MM.1S (cell line): ENCODE results near the gene KSR2.

ENCODE experiments used
- DNase-seq: peaks from one replicate; pipeline ENCODE4 v3.0.0-alpha.2; 2015
- H2AFZ ChIP-seq: fragments of 300-600 bp; sonication (generic); 2 replicates; pipeline ENCODE4 v1.6.0; 2016; ENCODE audit warnings: antibody characterized with exemption, low read length
- H3F3A ChIP-seq: fragments of 300-600 bp; sonication (generic); 2 replicates; pipeline ENCODE4 v1.6.1; 2016; ENCODE audit warnings: mild to moderate bottlenecking, antibody characterized with exemption, low read length, moderate library complexity, mixed read lengths; ENCODE audit not compliant: insufficient read depth
- H3K27ac ChIP-seq: fragments of 300-600 bp; sonication (generic); 2 replicates; pipeline ENCODE4 v1.5.1; 2016; ENCODE audit warnings: mild to moderate bottlenecking, low read length
- H3K27me3 ChIP-seq: fragments of 300-600 bp; sonication (generic); replicated peaks from 2 replicates; pipeline ENCODE4 v1.6.0; 2016; ENCODE audit warnings: low read length; ENCODE audit not compliant: insufficient read depth
- H3K36me3 ChIP-seq: fragments of 300-600 bp; sonication (generic); replicated peaks from 2 replicates; pipeline ENCODE4 v1.6.1; 2016; ENCODE audit warnings: mild to moderate bottlenecking, low read length, mixed read lengths; ENCODE audit not compliant: insufficient read depth
- H3K4me1 ChIP-seq: fragments of 300-600 bp; sonication (generic); 2 replicates; pipeline ENCODE4 v1.6.1; 2016; ENCODE audit warnings: low read length, mixed read lengths
- H3K4me2 ChIP-seq: fragments of 300-600 bp; sonication (generic); 2 replicates; pipeline ENCODE4 v1.6.0; 2016; ENCODE audit warnings: low read depth, low read length
- H3K4me3 ChIP-seq: fragments of 300-600 bp; sonication (generic); 2 replicates; pipeline ENCODE4 v1.5.1; 2016; ENCODE audit warnings: low read length, mixed read lengths
- H3K79me2 ChIP-seq: fragments of 300-600 bp; sonication (generic); 2 replicates; pipeline ENCODE4 v1.6.1; 2016; ENCODE audit warnings: mixed run types, low read length, mixed read lengths
- H3K9ac ChIP-seq: fragments of 300-600 bp; sonication (generic); 2 replicates; pipeline ENCODE4 v1.6.1; 2016; ENCODE audit warnings: low read length, mixed read lengths
- H3K9me2 ChIP-seq: fragments of 300-600 bp; sonication (generic); replicated peaks from 2 replicates; pipeline ENCODE4 v1.6.1; 2016; ENCODE audit warnings: mild to moderate bottlenecking, low read length, mixed read lengths; ENCODE audit not compliant: insufficient read depth
- H3K9me3 ChIP-seq: fragments of 300-600 bp; sonication (generic); replicated peaks from 2 replicates; pipeline ENCODE4 v1.6.1; 2016; ENCODE audit warnings: mild to moderate bottlenecking, low read length, mixed read lengths; ENCODE audit not compliant: insufficient read depth
- H4K20me1 ChIP-seq: fragments of 300-600 bp; sonication (generic); 2 replicates; pipeline ENCODE4 v1.6.1; 2016; ENCODE audit warnings: mild to moderate bottlenecking, low read length, moderate library complexity, mixed read lengths; ENCODE audit not compliant: insufficient read depth
- CTCF ChIP-seq: fragments of 300-600 bp; sonication (generic); IDR thresholded peaks from 2 replicates; pipeline ENCODE4 v1.5.1; 2016; ENCODE audit warnings: antibody characterized with exemption, low read length, mixed read lengths
- EZH2 ChIP-seq: fragments of 300-600 bp; sonication (generic); optimal IDR thresholded peaks from 2 replicates; pipeline ENCODE3; 2017; ENCODE audit warnings: low read depth, mild to moderate bottlenecking, antibody characterized with exemption, low read length, mixed read lengths
- EZH2phosphoT487 ChIP-seq: fragments of 300-600 bp; sonication (generic); IDR thresholded peaks from 2 replicates; pipeline ENCODE4 v1.6.1; 2018; ENCODE audit warnings: antibody characterized with exemption, low read length

Gene KSR2

GRCh38 chr12:117869551-117869950 lies 99.2 kb downstream of the KSR2 start:
- no peaks in the 10 kb centered on the region for H3K9me2 ChIP-seq
- no peaks in the 10 kb centered on the region for H3K36me3 ChIP-seq
- H3K27ac ChIP-seq = no peak overlapping the region
- H3K9me3 ChIP-seq = no peaks in the 10 kb centered on the region
- no peaks in the 10 kb centered on the region for H3K79me2 ChIP-seq
- no peak for DNase-seq
- H2AFZ ChIP-seq = no peak overlapping the region
- TF ChIP-seq EZH2 (no peak), EZH2phosphoT487 (no peak), CTCF (no peak)
- no peaks in the 10 kb centered on the region for H3K4me1 ChIP-seq
- no peaks in the 10 kb centered on the region for H3F3A ChIP-seq
- no peaks in the 10 kb centered on the region for H3K27me3 ChIP-seq
- H4K20me1 ChIP-seq = no peaks in the 10 kb centered on the region
- no peak overlapping the region for H3K4me2 ChIP-seq
- H3K4me3 ChIP-seq = no peak overlapping the region
- no peak overlapping the region for H3K9ac ChIP-seq

DNA sequence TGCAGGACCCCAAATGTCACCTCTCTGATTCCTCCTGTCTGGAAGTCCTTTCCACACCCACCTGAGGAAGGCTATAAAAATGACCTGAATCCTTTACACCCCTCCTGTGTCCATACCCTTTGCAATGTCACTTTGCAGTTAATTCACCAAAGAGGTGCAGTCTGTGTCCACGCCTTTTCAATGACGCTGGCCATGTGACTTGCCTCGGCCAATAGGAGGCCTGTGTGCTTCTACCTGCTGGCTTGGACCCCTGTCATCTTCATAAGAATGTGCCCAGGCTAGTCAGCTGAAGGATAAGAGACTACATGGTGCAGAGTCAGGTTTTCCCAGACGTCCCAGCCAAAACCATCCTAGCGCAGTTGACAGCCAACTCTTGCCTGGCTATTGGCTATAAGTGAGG lies 101.4 kb downstream of the KSR2 start:
- no peaks in the 10 kb centered on the region for H3K79me2 ChIP-seq
- no peaks in the 10 kb centered on the region for H3K27me3 ChIP-seq
- DNase-seq = no peak

GRCh38 chr12:117865505-117865904 lies 103.3 kb downstream of the KSR2 start:
- H3K9me2 ChIP-seq = no peaks in the 10 kb centered on the region
- no peaks in the 10 kb centered on the region for H3F3A ChIP-seq
- H3K4me2 ChIP-seq = no peak overlapping the region
- H3K36me3 ChIP-seq = no peaks in the 10 kb centered on the region
- no peak overlapping the region for H3K27ac ChIP-seq
- H3K4me3 ChIP-seq = no peak overlapping the region
- H3K9me3 ChIP-seq = no peaks in the 10 kb centered on the region
- no peak for TF ChIP-seq EZH2phosphoT487
- no peak for TF ChIP-seq EZH2
- TF ChIP-seq CTCF = no peak
- DNase-seq = no peak
- H4K20me1 ChIP-seq = no peaks in the 10 kb centered on the region
- no peak overlapping the region for H2AFZ ChIP-seq
- no peaks in the 10 kb centered on the region for H3K4me1 ChIP-seq
- no peaks in the 10 kb centered on the region for H3K27me3 ChIP-seq
- H3K79me2 ChIP-seq = no peaks in the 10 kb centered on the region
- no peak overlapping the region for H3K9ac ChIP-seq

More for the DNA sequence above, 101.4 kb downstream of the KSR2 start:
- H3K4me1 ChIP-seq = no peaks in the 10 kb centered on the region
- no peak overlapping the region for H2AFZ ChIP-seq
- H3K9ac ChIP-seq = no peak overlapping the region
- no peak for TF ChIP-seq CTCF
- H3K27ac ChIP-seq = no peak overlapping the region
- no peaks in the 10 kb centered on the region for H3K36me3 ChIP-seq
- H4K20me1 ChIP-seq = no peaks in the 10 kb centered on the region
- H3K4me2 ChIP-seq = no peak overlapping the region
- no peaks in the 10 kb centered on the region for H3K9me2 ChIP-seq
- no peak overlapping the region for H3K4me3 ChIP-seq
- no peaks in the 10 kb centered on the region for H3F3A ChIP-seq
- H3K9me3 ChIP-seq = no peaks in the 10 kb centered on the region
